Stimulated activated CD4-positive, alpha-beta T cell treated with anti-CD3 and anti-CD28 coated beads, Interleukin-12 subunit alpha, Interleukin-12 subunit beta, amount 100 ng/mL, for 4 hours (primary cell): ENCODE results near the gene PKHD1.

Experiments
- DNase-seq: peaks from one replicate; pipeline ENCODE4 v3.0.0-alpha.2; 2020

The PKHD1 gene

DNA sequence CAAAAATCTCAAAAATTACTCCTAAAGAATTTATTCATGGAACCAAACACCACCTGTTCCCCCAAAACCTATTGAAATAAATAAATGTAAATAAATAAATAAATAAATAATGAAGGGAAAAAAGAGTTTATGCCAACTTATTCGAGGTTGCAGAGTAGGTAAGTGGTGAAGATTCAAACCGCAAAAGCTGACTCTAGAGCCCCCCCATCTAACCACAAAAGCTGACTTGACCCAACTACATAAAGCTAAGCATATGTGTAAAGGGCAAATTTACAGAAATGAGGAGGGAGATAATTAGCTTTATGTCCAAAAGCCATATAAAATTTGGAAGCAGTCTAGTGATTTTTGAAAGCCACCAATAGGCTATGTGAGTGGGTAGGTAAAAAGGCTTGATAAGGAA, 486.9 kb downstream of the PKHD1 start:
- DNase-seq: no peak

DNA sequence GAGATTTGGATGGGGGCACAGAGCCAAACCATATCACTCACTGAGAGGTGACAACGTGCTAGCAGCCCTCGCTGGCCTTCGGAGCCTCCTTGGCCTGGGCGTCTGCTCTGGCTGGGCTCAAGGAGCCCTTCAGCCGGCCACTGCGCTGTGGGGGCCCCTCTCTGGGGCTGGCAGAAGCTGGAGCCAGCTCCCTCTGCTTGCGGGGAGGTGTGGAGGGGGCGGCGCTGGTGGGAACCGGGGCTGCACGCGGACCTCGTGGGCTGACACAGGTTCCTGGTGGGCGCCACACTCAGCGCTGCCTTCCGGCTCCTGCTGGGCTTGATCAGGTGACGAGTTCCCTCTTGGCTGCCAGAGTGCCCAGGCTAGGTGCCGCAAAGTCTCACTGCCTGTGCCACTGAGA, 489.2 kb downstream of the PKHD1 start:
- DNase-seq: no peak

DNA sequence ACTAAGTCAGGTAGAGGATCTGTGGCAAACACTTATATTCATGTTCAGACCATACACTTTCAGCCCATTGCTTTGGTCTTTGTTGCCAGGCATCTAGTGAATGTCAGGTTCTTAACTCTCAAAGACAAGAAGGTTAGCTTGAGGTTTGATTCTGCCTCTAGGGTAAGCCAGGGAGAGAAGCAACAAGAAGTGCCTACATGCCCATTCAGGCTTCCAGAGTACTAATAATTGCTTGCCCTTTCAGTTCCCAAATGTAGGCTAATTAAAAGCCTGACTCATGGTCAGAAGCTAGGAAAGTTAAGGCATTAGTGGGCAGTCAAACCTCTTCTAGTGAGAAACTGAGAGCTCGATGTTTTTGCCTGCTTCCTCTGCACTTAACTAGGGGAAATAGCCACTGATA, 492.4 kb downstream of the PKHD1 start:
- DNase-seq: no peak

DNA sequence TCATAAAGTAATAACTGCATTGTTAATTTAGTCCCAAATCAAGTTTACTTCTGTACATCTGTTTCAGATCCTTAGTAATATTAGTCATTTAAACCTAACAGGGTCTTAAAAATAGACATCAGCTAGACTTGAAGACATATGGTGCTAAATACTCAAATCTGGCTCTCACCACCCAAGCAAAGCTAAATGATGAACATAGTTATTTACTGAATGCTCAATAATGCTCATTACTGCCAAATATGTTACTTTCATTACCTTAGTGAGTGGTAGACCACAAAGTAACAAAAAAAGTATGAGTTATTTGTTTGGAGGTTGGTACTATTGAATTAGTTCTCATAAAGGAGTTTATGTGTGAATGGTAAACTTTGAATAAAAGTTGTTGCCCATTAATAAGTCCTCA, 502.1 kb downstream of the PKHD1 start:
- no peak for DNase-seq

GRCh38 chr6:51584163-51584562, 503.2 kb downstream of the PKHD1 start:
- no peak for DNase-seq

DNA sequence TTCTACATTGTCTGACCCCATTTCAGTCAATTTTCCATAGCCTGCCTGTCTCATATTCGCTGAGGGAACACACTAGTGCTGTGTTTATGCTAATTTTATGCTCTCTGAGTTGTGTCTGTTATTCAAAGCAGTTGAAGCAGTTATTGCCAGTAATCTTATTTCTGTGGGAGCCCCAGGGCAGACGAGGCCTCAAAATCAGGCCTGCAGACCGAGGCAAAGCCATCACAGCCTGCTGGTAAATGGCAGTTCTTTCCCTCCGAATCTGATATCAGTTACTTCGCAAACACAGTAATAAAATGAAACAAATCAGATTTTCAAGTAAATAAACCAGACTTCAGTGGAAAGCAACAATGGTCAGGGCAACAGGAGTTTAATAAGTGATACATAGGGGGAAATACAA, 508.4 kb downstream of the PKHD1 start:
- no peak for DNase-seq

- DNase-seq: no peak
Measured at GRCh38 chr6:51578362-51578761, 509.1 kb downstream of the PKHD1 start.

- no peak for DNase-seq
Measured at GRCh38 chr6:51574040-51574439, 513.4 kb downstream of the PKHD1 start.

DNA sequence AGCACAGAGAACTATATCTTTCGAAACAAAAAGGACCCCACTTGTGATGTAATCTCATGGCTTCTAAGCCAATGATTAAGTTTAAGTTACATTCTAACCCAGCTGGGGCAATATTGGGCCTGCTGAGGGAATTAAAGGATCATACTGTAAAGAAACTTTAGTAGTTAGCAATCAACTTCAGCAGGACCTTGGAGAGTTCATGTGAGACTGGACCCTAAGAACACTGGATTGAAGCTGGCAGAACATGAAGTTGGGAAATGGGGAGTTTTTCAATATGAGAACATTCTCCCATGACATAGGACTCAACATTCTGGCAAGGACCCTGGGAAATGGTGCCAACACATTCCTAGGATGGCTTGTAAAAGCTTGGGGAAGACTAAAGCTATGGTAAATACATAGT, 516.2 kb downstream of the PKHD1 start:
- no peak for DNase-seq

DNA sequence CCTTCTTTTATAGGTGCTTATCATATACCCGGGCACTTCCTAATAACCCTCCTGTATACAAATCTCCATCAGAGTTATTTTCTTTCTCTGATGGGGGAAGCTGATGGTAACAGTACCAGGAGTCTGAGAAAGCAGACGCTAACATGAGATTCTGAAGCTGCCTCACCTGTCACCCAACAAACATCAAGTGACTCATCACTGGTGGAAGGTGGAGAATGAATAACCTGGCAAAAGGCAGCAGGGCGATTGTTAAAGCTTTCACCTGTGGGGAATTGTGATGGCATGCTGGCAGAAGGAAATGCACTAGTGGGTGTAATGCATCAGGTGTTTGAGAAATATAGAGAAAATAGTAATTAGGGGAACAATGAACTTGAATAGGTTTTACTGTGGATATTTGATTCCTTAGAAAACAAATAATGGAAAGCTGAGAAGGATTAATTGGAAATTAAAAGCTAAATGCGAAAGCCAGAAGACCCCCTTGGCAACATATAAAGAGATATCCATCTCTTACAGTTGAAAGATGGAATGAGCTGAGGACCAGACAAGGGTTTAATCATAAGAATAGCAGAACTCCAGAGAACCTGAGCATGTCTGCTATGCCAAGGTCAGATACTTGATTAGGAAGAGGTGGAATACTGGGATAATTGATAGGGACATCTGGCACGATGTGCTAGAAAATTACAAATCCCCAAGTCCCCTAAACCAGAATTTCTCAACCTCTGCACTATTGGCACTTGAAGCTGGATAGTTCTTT, 517.1 kb downstream of the PKHD1 start:
- DNase-seq: no peak

DNA sequence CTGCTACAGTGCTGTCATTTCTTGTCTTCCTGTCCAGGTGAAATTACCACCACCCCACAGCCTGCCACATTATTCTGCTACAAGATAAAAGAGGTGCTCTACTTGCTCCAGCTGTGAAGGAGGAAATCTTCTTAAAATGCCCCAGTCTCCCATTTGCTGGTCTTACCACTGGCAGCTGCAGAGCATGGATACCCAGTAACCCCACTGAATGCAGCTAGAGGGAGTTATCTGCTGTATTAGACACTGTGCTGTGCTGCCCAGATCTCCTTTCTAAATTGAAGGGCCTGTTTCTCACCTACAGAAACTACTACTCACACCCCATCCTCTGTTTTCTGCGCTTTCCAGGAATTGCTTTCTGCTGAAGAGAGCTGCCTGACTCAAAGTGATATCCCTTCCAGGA, 517.8 kb downstream of the PKHD1 start:
- no peak for DNase-seq

GRCh38 chr6:51568771-51569170, 518.6 kb downstream of the PKHD1 start:
- no peak for DNase-seq

- DNase-seq: no peak
Measured at GRCh38 chr6:51565472-51565871, 521.9 kb downstream of the PKHD1 start.
